HG03175 (cell line): ENCODE data around the gene KCNQ1.

ENCODE experiments used
- ATAC-seq: cut with Tn5 transposase; IDR thresholded peaks from one replicate; pipeline ENCODE4 v1.9.1; 2021; ENCODE audit warnings: mild to moderate bottlenecking, moderate library complexity; ENCODE audit not compliant: unreplicated experiment

The KCNQ1 gene

DNA sequence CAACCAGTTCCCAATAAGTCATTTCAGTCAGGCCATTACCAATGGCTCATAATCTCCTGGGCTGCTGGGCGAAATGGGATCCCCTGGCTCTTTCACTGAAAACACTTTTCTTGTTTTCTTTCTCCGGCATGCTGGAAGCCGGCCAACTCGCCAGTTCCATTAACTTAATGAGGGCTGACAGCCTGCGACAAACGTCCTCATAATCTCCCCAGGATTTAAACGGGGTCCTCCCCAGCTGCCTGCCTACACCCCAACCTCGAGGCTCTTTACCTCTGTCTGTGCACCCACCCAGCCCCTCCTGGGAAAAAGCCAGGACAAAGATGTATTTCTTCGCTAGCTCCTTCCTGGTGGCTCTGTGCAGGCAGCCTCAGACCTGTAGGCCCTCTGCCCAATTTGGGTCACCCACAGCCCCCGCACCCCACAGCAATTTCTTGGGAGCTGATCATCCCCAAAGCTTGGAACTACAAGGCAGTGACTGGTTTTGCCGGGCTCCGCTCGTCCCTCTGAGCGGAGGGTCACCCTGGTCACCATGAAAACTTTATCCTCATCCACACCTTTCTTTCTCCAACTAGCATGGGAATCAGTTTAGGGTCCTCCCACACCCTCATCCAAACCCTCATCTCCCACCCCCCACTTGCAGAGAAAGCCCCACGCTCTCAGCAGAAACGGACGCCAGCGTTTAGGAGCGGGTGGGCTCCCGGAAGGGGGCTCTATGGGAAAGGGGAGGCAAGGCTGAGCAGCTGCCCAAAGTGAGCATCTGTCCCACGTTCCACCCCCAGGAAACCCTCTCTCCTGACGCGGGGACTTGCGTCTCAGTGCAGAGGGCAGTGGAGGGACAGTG is 306.1 kb downstream of the KCNQ1 start:
- no peak for ATAC-seq

DNA sequence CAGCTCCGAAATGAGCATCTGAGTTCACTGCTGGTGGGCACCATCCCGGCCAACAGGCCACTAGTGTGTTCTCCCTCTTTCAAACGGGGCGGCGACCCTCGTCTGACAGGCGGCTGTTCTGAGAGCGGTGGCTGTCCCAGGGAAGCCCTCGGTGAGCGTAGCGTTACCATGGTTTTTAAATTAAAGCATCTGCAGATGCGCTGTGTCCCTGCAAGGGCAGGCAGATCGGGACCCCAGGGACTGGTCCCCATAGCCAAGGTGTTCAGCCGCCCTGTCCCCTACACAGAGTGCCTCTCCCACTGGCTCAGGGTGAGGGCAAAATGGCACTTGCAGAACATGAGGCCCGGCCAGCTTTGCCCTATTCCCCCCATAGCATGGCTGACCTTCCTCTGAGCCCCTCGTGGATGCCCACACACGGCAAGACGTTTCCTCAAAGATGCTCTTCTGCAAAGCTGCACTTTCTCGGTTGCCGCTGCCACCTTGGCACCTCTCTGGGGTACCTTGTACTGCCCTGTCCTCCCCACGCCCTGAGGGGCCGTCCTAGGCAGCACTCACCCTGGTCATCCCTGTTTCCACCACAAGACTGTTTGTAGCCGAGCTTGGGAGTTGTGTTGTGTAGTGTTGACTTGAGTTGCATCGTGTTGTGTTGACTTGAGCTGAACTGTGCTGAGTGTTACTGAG is 306.9 kb downstream of the KCNQ1 start:
- ATAC-seq: no peak

DNA sequence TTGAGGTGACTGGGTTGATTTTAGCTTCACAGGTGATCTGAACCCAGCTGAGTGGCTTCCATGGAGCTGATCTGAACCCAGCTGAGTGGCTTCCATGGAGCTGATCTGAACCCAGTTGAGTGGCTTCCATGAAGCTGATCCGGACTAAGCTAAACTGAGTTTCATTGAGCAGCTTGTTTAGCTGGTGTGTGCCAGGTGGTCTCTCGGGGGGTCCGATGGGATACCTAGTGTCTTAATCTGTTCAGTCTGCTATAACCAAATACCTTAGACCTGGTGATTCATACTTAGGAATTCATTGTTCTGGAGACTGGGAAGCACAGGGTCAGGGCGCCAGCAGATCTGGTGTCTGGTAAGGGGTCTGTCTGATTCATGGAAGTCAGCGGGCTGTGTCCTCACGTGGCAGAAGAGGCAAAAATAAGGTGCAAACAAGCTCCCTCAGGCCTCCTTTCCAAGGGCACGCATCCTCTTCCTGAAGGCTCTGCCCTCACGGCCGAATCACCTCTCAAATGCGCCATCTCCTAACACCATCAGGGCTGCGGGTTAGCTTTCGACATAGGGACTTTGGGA is 307.5 kb downstream of the KCNQ1 start:
- ATAC-seq: no peak

DNA sequence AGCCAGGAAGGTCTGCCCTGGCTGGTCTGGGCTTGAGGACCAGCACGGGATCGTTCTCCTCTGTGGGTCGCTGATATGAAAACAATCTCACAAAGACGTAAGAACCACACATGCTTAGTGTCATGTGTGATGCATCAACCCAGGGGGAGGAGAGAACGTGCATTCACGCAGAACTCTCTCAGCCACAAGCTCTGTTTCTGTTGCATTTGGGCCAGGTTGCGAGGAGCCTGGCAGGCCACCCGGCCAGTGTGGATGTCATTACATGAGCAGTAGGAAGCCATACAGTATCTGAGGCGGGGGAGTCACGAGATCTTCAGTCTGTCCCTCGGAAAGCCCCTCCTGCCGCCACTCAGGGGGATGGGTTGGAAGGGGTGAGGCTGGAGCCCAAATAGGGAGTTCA is 308.1 kb downstream of the KCNQ1 start:
- ATAC-seq: no peak

DNA sequence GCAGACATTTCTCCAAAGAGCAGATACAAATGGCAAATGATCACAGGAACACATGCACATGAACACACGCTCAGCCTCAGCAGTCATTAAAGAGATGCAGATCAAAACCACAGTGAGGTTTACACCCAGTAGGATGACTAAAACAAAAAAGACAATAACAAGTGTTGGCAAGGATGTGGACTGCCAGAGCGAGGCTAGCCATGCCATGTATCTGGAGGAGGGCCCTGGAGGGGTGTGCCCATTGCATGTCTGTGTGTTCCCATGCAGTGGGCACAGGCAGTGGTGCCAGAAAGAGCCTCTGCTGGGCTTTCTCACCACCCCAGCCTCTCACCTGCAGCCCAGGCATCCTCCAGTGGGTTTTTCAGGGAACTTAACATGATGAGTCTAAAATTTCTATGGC is 309.2 kb downstream of the KCNQ1 start:
- ATAC-seq: no peak

DNA sequence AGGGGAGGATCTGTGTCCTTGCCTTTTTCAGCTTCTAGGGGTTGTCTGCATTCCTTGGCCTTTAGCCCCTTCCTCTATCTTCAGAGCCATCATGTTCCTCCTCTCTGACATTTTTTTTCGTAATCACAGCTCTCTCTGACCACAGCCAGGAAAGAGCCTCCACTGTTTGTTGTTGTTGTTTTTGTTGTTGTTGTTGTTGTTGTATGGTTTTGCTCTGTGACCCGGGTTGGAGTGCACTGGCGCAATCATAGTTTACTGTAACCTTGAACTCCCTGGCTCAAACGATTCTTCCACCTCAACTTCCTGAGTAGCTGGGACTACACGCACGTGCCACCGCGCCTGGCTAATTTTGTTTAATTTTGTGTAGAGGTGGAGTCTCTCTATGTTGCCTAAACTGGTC is 310.3 kb downstream of the KCNQ1 start:
- no peak for ATAC-seq

DNA sequence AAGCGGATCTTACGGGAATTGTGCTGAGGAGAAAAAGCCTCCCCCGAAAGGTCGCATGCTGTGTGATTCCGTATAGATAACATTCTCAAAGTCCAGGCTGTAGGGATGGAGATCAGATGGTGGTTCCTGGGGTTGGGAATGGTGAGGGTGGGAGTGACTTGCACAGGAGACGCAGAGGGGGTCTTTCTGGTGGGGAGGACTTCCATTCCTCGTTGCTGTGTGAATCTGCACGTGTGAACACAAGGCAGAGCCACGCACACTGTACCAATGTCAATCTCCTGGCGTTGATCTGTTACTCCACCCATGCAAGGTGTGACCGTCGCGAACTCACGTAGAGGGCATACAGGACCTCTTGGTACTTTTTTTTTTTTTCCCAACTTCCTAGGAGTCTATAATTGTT is 313.9 kb downstream of the KCNQ1 start:
- no peak for ATAC-seq

DNA sequence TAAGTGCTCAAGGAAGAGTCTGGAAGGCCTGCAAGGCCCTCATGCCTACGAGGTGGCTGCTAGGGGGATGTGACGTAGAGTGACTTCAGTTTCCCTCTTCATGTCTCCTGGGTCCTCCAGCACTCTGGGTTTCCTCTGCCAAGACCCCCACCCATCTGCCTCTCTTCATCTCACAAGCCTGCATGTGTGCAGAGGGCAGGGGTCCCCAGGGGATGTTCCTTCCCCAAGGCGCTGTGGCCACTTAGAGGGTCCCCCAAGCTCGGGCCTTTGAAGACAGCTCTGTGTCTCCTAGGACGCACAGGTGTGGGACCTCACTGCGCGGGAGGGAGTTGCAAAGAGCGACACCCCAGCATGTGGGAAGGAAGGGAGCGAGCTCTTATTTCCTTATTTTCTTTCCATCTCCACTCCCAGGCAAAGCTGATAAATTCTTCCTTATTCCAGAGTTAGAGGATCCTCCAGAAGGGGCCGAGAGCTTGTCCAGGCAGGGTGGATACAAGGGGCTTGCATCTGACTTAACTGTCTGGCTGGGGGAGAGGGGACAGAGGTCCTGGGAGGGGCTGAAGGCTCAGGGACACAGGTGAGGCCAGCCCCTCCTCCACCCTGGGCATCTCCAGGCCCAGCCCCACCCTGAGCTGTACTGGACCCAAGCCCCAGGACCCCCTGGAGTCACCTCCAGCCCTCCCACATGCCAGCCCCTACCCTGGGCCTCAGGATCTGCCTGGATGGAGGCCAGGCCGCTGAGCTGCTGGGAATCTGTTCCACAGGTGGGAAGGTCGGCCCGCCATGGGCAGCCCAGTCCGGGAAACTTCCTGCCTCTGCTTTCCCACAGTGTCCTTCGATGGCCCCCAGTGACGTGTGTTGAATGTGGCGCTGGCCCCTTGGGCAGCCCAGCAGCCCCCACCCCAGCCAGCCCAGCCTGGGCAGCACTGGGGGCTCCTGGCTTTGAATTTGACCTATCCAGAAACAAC is 314.7 kb downstream of the KCNQ1 start:
- no peak for ATAC-seq

DNA sequence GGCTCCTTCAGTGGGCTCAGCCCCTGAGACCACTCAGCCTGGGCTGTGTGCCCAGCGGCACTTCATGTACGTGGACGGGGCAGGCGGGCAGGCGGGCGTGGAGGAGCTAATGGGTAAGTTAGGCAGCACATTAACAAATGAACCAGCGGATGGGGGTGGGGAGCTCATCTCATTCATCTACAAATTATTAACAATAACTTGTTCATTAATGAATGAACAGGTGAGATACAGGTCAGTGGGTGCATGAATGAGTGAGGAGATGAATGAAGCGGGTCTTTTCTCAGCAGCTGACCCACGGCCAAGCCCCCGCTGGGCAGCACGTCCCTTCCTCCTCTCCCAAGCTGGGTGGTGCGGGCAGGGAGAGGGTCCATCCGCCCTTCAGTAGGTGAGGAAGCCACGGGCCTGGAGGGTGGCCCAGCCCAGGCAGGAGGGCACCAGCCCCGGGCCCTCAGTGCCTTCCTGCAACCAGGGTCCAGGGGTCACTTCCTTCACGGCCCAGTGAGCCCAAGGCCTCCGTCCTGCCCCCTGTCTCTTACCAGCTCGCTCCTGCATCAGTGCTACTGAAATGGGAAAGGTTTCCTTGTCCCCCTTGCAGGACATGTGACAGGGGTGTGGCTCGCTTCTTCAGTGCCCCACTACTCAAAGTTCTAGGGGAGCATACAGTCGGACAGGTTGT is 315.5 kb downstream of the KCNQ1 start:
- no peak for ATAC-seq

DNA sequence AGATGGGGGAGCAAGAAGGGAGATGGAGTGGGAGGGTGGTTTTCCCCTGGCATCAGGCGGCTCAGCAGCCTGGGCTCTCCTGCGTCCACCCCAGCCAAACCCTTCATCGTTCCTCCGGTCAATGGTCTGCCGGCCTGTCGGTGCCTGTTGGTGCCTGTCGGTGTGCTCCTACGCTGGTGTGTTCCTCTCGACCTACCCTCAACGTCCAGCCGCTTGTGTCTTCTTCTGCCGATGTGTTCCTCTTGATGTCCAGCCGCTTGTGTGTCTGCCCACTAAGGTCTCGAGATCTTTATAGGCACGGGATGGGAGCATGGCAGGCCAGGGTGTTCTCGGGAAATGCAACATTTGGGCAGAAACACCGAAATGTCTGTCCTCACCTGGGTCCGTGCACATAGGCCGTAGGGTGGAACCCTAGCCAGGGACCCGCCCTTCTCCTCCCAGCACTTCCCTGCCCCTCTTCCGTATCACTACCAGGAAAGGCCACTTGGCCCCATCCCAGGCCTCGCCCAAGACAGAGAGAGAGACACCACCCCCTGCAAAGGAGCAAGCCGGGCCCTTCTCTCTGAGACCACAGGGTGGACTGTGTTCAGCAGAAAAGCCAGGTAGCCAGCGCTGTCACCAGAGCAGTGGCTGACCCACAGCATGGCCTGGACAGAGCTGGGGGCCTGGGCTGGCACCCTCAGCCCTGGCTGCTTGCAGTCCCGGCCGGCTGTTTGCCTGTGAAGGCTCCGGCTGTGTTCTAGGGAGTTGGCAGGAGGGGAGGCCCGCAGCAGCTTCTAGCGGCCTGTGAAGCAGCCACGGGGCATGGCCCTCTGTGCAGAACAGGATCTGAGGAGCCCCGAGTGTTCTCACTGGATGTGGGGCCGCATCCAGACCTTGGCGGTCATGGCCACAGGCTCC is 316.6 kb downstream of the KCNQ1 start:
- ATAC-seq: no peak

DNA sequence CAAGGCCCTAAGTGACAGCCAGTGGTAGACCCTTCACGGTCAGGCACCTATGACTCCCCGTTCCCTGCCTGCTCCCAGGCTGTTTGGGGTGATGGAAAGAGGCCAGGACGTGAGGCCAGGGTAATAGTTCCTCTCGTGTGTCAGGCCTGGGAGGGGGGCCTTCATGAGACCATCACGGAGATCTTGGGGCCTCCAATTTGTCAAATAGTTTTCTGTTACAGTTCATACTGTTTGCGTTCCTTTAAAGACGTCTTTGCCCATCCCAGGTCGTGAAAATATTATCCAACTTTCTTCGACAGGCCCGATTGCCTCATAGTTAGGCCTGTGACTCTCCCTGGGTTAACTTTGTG is 317.2 kb downstream of the KCNQ1 start:
- ATAC-seq: no peak

DNA sequence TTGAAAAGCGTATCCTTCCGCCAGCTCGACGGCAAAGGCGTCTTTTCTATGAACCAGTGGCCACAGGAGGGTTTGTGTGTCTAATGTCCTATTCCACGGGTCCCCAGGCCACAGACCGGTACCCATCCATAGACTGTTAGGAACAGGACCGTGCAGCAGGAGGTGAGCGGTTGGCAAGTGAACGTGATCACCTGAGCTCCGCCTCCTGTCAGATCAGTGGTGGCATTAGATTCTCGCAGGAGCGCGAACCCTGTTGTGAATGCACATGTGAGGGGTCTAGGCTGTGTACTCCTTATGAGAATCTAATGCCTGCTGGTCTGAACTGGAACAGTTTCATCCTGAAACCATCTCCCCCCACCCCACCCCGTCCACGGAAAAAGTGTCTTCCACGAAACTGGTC is 317.6 kb downstream of the KCNQ1 start:
- no peak for ATAC-seq

DNA sequence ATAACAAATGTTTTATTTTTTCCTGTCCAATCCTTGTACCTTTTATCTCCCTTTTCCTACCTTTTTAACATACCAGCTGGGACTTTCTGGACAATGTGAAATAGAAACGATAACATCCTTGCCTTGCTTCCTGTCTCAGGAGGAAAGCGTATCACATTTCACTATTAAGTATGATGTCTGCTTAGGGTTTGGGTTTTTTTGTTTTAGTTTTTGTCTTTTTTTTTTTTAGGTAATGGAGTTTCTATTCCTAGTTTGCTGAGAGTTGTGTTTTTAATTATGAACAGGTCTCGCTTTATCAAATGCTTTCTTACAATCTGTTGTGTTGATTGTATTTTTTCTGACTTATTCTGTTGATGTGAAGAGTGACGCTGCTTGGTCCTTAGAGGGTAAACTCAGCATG is 319.2 kb downstream of the KCNQ1 start:
- ATAC-seq: no peak

DNA sequence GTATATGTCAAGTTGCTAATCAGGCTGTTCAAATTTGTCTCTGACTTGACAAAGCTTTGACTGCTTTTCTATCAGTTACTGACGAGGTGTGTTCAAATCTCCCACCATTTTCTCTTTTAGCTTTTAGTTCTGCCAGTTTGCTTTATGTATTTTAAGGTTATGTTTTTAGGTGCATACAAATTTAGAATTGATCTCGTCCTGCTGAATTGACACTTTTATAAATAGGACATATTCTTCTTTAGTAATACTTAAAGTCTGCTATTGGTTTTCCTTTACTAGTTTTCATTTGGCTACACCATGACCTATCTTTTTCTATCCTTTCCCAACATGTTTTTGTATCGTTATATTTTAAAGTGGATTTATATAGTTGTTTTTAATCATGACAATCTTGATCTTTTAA is 320.7 kb downstream of the KCNQ1 start:
- no peak for ATAC-seq

DNA sequence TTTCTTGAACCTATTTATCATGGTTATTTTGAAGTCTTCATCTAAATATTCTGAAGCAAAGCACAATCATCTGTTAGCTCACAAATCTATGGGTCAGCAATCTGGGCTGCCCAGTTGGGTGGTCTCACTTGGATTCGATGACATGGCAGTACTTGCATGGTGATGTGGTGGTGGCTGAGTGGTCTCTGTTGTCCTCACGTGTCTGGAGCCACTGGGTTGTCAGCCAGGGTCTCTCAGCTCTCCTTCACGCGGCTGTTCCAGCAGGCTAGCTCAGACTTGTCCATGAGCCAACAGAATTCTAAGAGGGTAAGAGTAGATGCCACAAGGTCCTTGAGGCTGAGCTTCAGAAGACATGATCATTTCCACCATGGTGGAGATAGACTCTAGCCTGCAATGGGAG is 321.4 kb downstream of the KCNQ1 start:
- no peak for ATAC-seq

DNA sequence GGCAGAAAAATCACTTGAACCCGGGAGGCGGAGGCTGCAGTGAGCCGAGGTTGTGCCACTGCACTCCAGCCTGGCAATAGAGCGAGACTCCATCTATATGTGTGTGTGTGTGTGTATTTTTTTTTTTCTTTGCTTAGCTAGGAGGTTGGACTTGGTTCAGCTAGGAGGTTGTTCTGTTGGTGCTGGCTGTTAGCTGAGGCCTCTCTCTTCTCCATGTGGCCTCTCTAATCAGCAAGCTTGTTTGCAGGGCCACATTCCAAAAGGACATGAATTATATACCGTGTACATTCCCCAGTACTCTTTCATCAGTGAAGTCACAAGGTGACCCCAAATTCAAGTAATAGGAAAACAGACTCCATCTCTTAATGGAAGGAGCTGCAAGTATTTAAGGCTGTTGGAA is 322.3 kb downstream of the KCNQ1 start:
- no peak for ATAC-seq

DNA sequence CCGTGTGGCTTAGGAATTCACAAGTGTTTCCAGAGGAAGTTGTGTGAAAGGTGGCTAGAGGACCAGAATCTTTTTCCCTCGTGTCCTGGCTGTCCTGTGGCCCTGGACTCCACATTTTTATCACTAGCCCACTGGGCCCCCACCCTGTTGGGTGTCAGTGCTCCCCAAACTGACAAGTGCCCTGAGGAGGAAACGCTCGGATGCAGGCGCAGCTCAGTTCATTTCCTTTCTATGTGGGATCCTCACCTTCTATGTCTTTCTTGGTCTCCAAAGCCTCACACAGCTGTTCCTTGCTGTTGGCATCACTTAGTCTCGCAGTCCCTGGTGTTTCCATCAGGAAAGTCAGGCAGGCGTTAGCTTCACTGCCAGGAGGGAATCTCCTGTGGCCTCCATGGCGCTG is 323.0 kb downstream of the KCNQ1 start:
- no peak for ATAC-seq

DNA sequence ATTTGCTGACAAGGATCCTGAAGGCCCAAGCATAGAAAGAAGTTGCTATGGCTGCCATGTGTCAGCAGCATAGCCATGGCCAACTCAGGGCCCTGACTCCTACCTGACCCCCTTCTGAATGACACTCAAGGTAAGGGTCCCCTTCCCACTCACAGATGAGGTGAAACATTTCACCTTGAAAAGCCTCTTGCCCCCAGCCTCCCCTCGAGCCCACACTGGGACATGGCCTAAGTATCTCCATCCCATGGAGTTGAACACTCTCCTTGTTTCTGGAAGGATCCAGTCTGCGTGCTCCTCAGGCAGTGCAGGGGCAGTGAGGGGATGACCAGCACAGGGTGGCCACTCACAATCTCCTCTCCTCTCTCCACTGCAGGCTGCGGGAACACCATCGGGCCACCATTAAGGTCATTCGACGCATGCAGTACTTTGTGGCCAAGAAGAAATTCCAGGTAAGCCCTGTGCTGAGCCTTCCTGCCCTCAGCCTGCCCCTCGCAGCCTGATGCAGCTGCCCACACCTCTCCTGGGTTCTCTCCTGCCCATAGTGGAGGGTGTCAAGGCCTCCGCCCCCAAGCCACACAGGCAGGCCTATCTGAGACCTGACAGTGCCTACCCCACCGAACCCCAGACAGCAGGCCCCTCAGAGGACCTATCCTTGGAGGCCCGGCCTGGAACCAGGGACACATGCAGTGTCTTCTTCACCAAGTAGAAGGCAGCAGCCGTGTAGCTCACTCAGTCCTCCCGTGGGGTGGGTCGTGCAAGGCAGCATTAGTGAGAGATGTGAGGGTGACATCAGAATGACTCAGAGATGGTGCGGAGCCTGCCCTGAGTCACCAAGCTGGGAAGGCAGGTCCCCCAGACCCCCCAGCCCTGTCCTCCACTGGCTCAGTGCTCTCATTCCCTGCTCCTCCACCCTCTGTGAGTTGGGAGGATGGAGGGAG is 323.9 kb downstream of the KCNQ1 start:
- ATAC-seq: no peak
